Memory B cell (primary cell): ENCODE data around the gene ZBTB8A.

Experiments
- ATAC-seq: fragments of 150-1000 bp; cut with Tn5 transposase; 2 replicates; pipeline ENCODE4 v1.10.0; 2021; ENCODE audit warnings: low read depth, mild to moderate bottlenecking, moderate library complexity
- DNase-seq, 2 donors: peaks; one replicate each; pipeline ENCODE4 v3.0.0; 2022; ENCODE audit warnings: low spot score in 2 of 2
- H3K27ac Mint-ChIP-seq: one replicate; pipeline ENCODE4 v1.8.0; 2022; ENCODE audit warnings: mild to moderate bottlenecking, moderate library complexity, mixed read lengths
- H3K27me3 Mint-ChIP-seq: one replicate; pipeline ENCODE4 v1.8.0; 2022; ENCODE audit warnings: mixed read lengths
- H3K36me3 Mint-ChIP-seq: one replicate; pipeline ENCODE4 v1.8.0; 2022; ENCODE audit warnings: mild to moderate bottlenecking, mixed read lengths
- H3K4me1 Mint-ChIP-seq: one replicate; pipeline ENCODE4 v1.8.0; 2022; ENCODE audit warnings: mixed read lengths
- H3K4me3 Mint-ChIP-seq: one replicate; pipeline ENCODE4 v1.8.0; 2022; ENCODE audit warnings: mild to moderate bottlenecking, moderate library complexity, mixed read lengths
- H3K9me3 Mint-ChIP-seq: one replicate; pipeline ENCODE4 v1.8.0; 2022; ENCODE audit warnings: mixed read lengths

Gene ZBTB8A

GRCh38 chr1:32647308-32648134 is 108.3 kb downstream of the ZBTB8A start:
- Mint-ChIP-seq H3K27ac (peak overlapping the region; percentile 80), H3K36me3 (peaks cover 5% of the 10 kb centered on the region), H3K4me3 (peak overlapping the region; percentile 51), H3K27me3 (no peaks in the 10 kb centered on the region), H3K9me3 (no peaks in the 10 kb centered on the region), H3K4me1 (peaks cover 15% of the 10 kb centered on the region)
- no peak for ATAC-seq
- no peak for DNase-seq

- H3K36me3 Mint-ChIP-seq: peaks cover 9% of the 10 kb centered on the region
- DNase-seq (peak; percentile 75 to 85), ATAC-seq (peak; percentile 72)
- peaks cover 21% of the 10 kb centered on the region for H3K4me1 Mint-ChIP-seq
- no peaks in the 10 kb centered on the region for H3K27me3 Mint-ChIP-seq
- H3K27ac Mint-ChIP-seq: peak within 1 kb of the TSS; percentile 97
- H3K4me3 Mint-ChIP-seq: peak within 1 kb of the TSS; percentile 96
- H3K9me3 Mint-ChIP-seq: no peaks in the 10 kb centered on the region
Observed at GRCh38 chr1:32650248-32650751, 111.1 kb downstream of the ZBTB8A start, which contains the start of gene ZBTB8OS. Gene ZBTB8OS (minus strand): TSS chr1:32650550. CDS start chr1:32650529, 21 bp downstream.

GRCh38 chr1:32650752-32651460 is 111.7 kb downstream of the ZBTB8A start, which contains the start of gene RBBP4:
Gene RBBP4 (plus strand): TSS chr1:32651208. CDS start chr1:32651307, 99 bp downstream.
- peak; percentile 96 to 98 for DNase-seq
- Mint-ChIP-seq H3K9me3 (no peaks in the 10 kb centered on the region), H3K4me3 (peak within 1 kb of the TSS; percentile 96), H3K36me3 (peaks cover 13% of the 10 kb centered on the region), H3K4me1 (peaks cover 27% of the 10 kb centered on the region), H3K27ac (peak within 1 kb of the TSS; percentile 97), H3K27me3 (no peaks in the 10 kb centered on the region)
- peak; percentile 77 for ATAC-seq

GRCh38 chr1:32651461-32652073 is 112.3 kb downstream of the ZBTB8A start:
- H3K4me1 Mint-ChIP-seq: peaks cover 27% of the 10 kb centered on the region
- H3K27me3 Mint-ChIP-seq: no peaks in the 10 kb centered on the region
- peaks cover 13% of the 10 kb centered on the region for H3K36me3 Mint-ChIP-seq
- no peak for ATAC-seq
- peak overlapping the region; percentile 96 for H3K4me3 Mint-ChIP-seq
- no peak for DNase-seq
- peak overlapping the region; percentile 97 for H3K27ac Mint-ChIP-seq
- H3K9me3 Mint-ChIP-seq: no peaks in the 10 kb centered on the region

- H3K27ac Mint-ChIP-seq: peak overlapping the region; percentile 97
- no peaks in the 10 kb centered on the region for H3K9me3 Mint-ChIP-seq
- H3K4me3 Mint-ChIP-seq: peak overlapping the region; percentile 96
- ATAC-seq (no peak), DNase-seq (no peak)
- peaks cover 29% of the 10 kb centered on the region for H3K4me1 Mint-ChIP-seq
- H3K27me3 Mint-ChIP-seq: no peaks in the 10 kb centered on the region
- H3K36me3 Mint-ChIP-seq: peaks cover 21% of the 10 kb centered on the region
Observed at GRCh38 chr1:32652244-32652962, 113.2 kb downstream of the ZBTB8A start.
